ENCODE measurements around the gene MAP1LC3A. TPM values are rescaled to one million over a fixed set of nuclear protein-coding genes. Genes with fewer than 3 reads are reported as not detected.

MAP1LC3A gene
- total RNA-seq, 3 donors from 2014 or later = 0.55 to 1.3 (median 1.2) TPM

GRCh38 chr20:34535857-34536256 lies 22.7 kb upstream of the MAP1LC3A start:
- no peak for ATAC-seq
- H3K36me3 Mint-ChIP-seq (ENCODE audit: insufficient read depth) = peaks cover 26% of the 10 kb centered on the region
- no peaks in the 10 kb centered on the region for H3K27me3 Mint-ChIP-seq (ENCODE audit: low read depth)
- H3K4me3 Mint-ChIP-seq = no peak overlapping the region
- H3K4me1 Mint-ChIP-seq (ENCODE audit: low read depth) = peaks cover 11% of the 10 kb centered on the region
- no peak for DNase-seq
- H3K9me3 Mint-ChIP-seq = no peaks in the 10 kb centered on the region

GRCh38 chr20:34536798-34537394 lies 21.6 kb upstream of the MAP1LC3A start:
- Mint-ChIP-seq H3K4me1 (ENCODE audit: low read depth) (peaks cover 18% of the 10 kb centered on the region), H3K27me3 (ENCODE audit: low read depth) (no peaks in the 10 kb centered on the region), H3K36me3 (ENCODE audit: insufficient read depth) (peaks cover 28% of the 10 kb centered on the region), H3K9me3 (no peaks in the 10 kb centered on the region), H3K4me3 (no peak overlapping the region)
- ATAC-seq = peak; percentile 50 to 53
- DNase-seq = peak; percentile 48

- Mint-ChIP-seq H3K36me3 (ENCODE audit: insufficient read depth) (peaks cover 28% of the 10 kb centered on the region), H3K27me3 (ENCODE audit: low read depth) (no peaks in the 10 kb centered on the region), H3K4me3 (no peak overlapping the region), H3K9me3 (no peaks in the 10 kb centered on the region), H3K4me1 (ENCODE audit: low read depth) (peaks cover 26% of the 10 kb centered on the region)
- ATAC-seq (no peak), DNase-seq (no peak)
These were observed 20.9 kb upstream of the MAP1LC3A start for GRCh38 chr20:34537651-34538050.

GRCh38 chr20:34538671-34539123 lies 19.8 kb upstream of the MAP1LC3A start:
- peak; percentile 50 for DNase-seq
- Mint-ChIP-seq H3K4me3 (no peak overlapping the region), H3K4me1 (ENCODE audit: low read depth) (peaks cover 28% of the 10 kb centered on the region), H3K36me3 (ENCODE audit: insufficient read depth) (peaks cover 28% of the 10 kb centered on the region), H3K9me3 (no peaks in the 10 kb centered on the region), H3K27me3 (ENCODE audit: low read depth) (no peaks in the 10 kb centered on the region)
- peak; percentile 59 to 63 for ATAC-seq

GRCh38 chr20:34539756-34540155 lies 18.8 kb upstream of the MAP1LC3A start:
- H3K4me1 Mint-ChIP-seq (ENCODE audit: low read depth) = peaks cover 38% of the 10 kb centered on the region
- ATAC-seq = no peak
- no peaks in the 10 kb centered on the region for H3K9me3 Mint-ChIP-seq
- no peak overlapping the region for H3K4me3 Mint-ChIP-seq
- H3K36me3 Mint-ChIP-seq (ENCODE audit: insufficient read depth) = peaks cover 25% of the 10 kb centered on the region
- no peaks in the 10 kb centered on the region for H3K27me3 Mint-ChIP-seq (ENCODE audit: low read depth)
- DNase-seq = no peak

- H3K4me1 Mint-ChIP-seq (ENCODE audit: low read depth) = peaks cover 39% of the 10 kb centered on the region
- H3K9me3 Mint-ChIP-seq = no peaks in the 10 kb centered on the region
- H3K4me3 Mint-ChIP-seq = no peak overlapping the region
- no peaks in the 10 kb centered on the region for H3K27me3 Mint-ChIP-seq (ENCODE audit: low read depth)
- no peak for DNase-seq
- no peak for ATAC-seq
- peaks cover 22% of the 10 kb centered on the region for H3K36me3 Mint-ChIP-seq (ENCODE audit: insufficient read depth)
These were observed 17.8 kb upstream of the MAP1LC3A start for GRCh38 chr20:34540596-34541263.

- Mint-ChIP-seq H3K9me3 (no peaks in the 10 kb centered on the region), H3K27me3 (ENCODE audit: low read depth) (no peaks in the 10 kb centered on the region), H3K36me3 (ENCODE audit: insufficient read depth) (peaks cover 22% of the 10 kb centered on the region), H3K4me3 (peak overlapping the region; percentile 39), H3K4me1 (ENCODE audit: low read depth) (peaks cover 39% of the 10 kb centered on the region)
- DNase-seq (no peak), ATAC-seq (peak in 1 of 2 donors; percentile 35)
These were observed 17.1 kb upstream of the MAP1LC3A start for GRCh38 chr20:34541264-34541901.

- no peak for ATAC-seq
- Mint-ChIP-seq H3K4me1 (ENCODE audit: low read depth) (peaks cover 39% of the 10 kb centered on the region), H3K27me3 (ENCODE audit: low read depth) (no peaks in the 10 kb centered on the region), H3K4me3 (no peak overlapping the region), H3K9me3 (no peaks in the 10 kb centered on the region), H3K36me3 (ENCODE audit: insufficient read depth) (peaks cover 21% of the 10 kb centered on the region)
- no peak for DNase-seq
These were observed 16.6 kb upstream of the MAP1LC3A start for GRCh38 chr20:34541917-34542316.

- peaks cover 15% of the 10 kb centered on the region for H3K36me3 Mint-ChIP-seq (ENCODE audit: insufficient read depth)
- no peak overlapping the region for H3K4me3 Mint-ChIP-seq
- ATAC-seq (no peak), DNase-seq (no peak)
- H3K4me1 Mint-ChIP-seq (ENCODE audit: low read depth) = peaks cover 39% of the 10 kb centered on the region
- H3K9me3 Mint-ChIP-seq = no peaks in the 10 kb centered on the region
- H3K27me3 Mint-ChIP-seq (ENCODE audit: low read depth) = no peaks in the 10 kb centered on the region
These were observed 16.1 kb upstream of the MAP1LC3A start for GRCh38 chr20:34542439-34542838.

GRCh38 chr20:34543463-34544056 lies 15.0 kb upstream of the MAP1LC3A start:
- no peaks in the 10 kb centered on the region for H3K9me3 Mint-ChIP-seq
- DNase-seq = no peak
- no peak for ATAC-seq
- H3K36me3 Mint-ChIP-seq (ENCODE audit: insufficient read depth) = peaks cover 15% of the 10 kb centered on the region
- no peaks in the 10 kb centered on the region for H3K27me3 Mint-ChIP-seq (ENCODE audit: low read depth)
- no peak overlapping the region for H3K4me3 Mint-ChIP-seq
- H3K4me1 Mint-ChIP-seq (ENCODE audit: low read depth) = peaks cover 39% of the 10 kb centered on the region

- H3K9me3 Mint-ChIP-seq = no peaks in the 10 kb centered on the region
- peaks cover 15% of the 10 kb centered on the region for H3K36me3 Mint-ChIP-seq (ENCODE audit: insufficient read depth)
- H3K4me1 Mint-ChIP-seq (ENCODE audit: low read depth) = peaks cover 38% of the 10 kb centered on the region
- no peaks in the 10 kb centered on the region for H3K27me3 Mint-ChIP-seq (ENCODE audit: low read depth)
- peak; percentile 70 to 79 for ATAC-seq
- no peak for DNase-seq
- H3K4me3 Mint-ChIP-seq = peak overlapping the region; percentile 38
These were observed 14.3 kb upstream of the MAP1LC3A start for GRCh38 chr20:34544109-34544796.

GRCh38 chr20:34546751-34547181 lies 11.8 kb upstream of the MAP1LC3A start:
- Mint-ChIP-seq H3K4me3 (no peak overlapping the region), H3K4me1 (ENCODE audit: low read depth) (peaks cover 22% of the 10 kb centered on the region), H3K36me3 (ENCODE audit: insufficient read depth) (no peaks in the 10 kb centered on the region), H3K9me3 (no peaks in the 10 kb centered on the region), H3K27me3 (ENCODE audit: low read depth) (no peaks in the 10 kb centered on the region)
- ATAC-seq (no peak), DNase-seq (no peak)

- no peak for DNase-seq
- H3K9me3 Mint-ChIP-seq = no peaks in the 10 kb centered on the region
- no peak for ATAC-seq
- H3K4me1 Mint-ChIP-seq (ENCODE audit: low read depth) = peaks cover 13% of the 10 kb centered on the region
- H3K36me3 Mint-ChIP-seq (ENCODE audit: insufficient read depth) = no peaks in the 10 kb centered on the region
- no peak overlapping the region for H3K4me3 Mint-ChIP-seq
- H3K27me3 Mint-ChIP-seq (ENCODE audit: low read depth) = no peaks in the 10 kb centered on the region
These were observed 10.5 kb upstream of the MAP1LC3A start for GRCh38 chr20:34547844-34548613.
